ENCODE measurements around the gene LRCH4.

DNA sequence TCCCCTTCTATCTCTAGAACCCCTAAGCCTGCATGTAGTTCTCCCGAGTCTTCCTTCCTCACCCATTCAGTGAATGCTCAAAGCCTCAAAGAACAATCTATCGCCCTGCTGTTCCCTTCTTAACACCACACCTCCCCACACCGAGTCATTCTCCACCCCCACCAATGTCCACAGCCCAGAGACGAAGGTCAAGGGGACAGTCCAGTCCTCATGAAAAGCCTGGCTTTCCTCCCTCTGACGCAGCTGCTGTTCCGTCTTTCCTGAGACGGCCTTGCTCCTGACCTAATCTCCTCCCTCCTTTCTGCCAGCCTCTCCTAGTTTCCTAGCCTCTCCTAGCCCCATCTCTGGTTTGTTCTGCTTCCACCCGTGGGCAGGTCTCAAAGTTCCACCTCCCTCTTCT is 35.6 kb upstream of the LRCH4 start:
- TF ChIP-seq CTCF (conservative IDR thresholded peaks at IDR 0.05) (no peak), ZFX (IDR thresholded peaks at IDR 0.05) (no peak)

Data from C4-2B (cell line).